H1 (cell line): ENCODE measurements around the gene AXIN2. TPM values are rescaled to one million over a fixed set of nuclear protein-coding genes. Genes with fewer than 3 reads are reported as not detected.

Experiments
- CTCF ChIA-PET: fragments of 300-600 bp; sonication (Branson Sonifier 250); formaldehyde crosslinking; loops from one replicate; lab custom pipeline; 2021; ENCODE audit not compliant: partially characterized antibody; lab: Charles Lee
- POLR2A ChIA-PET: fragments of 300-600 bp; sonication (Branson Sonifier 250); formaldehyde crosslinking; loops from one replicate; lab custom pipeline; 2021; ENCODE audit warnings: inconsistent platforms; ENCODE audit not compliant: partially characterized antibody; lab: Charles Lee
- DNase-seq, 2 experiments: peaks; one replicate each; pipeline versions ENCODE4 v3.0.0 to v3.0.0-alpha.2; 2010 to 2022; ENCODE audit warnings: low spot score in 2 of 2, low read depth in 1 of 2, mixed read lengths in 1 of 2
- FAIRE-seq: peaks from 2 replicates; lab custom pipeline; 2011; peaks lifted over from hg19 to GRCh38; lab: Jason Lieb, UNC
- H2AFZ ChIP-seq: 2 replicates; pipeline ENCODE4 v1.8.1; 2012; ENCODE audit warnings: low read length, inconsistent platforms
- H2AK5ac ChIP-seq: 2 replicates; pipeline ENCODE4 v1.6.1; 2013; ENCODE audit warnings: low read depth, low read length
- H2BK120ac ChIP-seq: replicated peaks from 2 replicates; pipeline ENCODE3; 2013; ENCODE audit warnings: low read depth, low read length, inconsistent platforms
- H2BK12ac ChIP-seq: 2 replicates; pipeline ENCODE4 v1.6.1; 2013; ENCODE audit warnings: low read depth, low read length
- H2BK15ac ChIP-seq: 2 replicates; pipeline ENCODE4 v1.6.1; 2013; ENCODE audit warnings: low read length
- H2BK20ac ChIP-seq: 2 replicates; pipeline ENCODE4 v1.6.1; 2013; ENCODE audit warnings: low read length
- H2BK5ac ChIP-seq: 2 replicates; pipeline ENCODE4 v1.6.1; 2013; ENCODE audit warnings: low read depth, low read length
- H3K14ac ChIP-seq: 2 replicates; pipeline ENCODE4 v1.6.1; 2013; ENCODE audit warnings: inconsistent platforms; ENCODE audit not compliant: insufficient read length
- H3K18ac ChIP-seq: 2 replicates; pipeline ENCODE4 v1.6.1; 2013; ENCODE audit warnings: low read length; ENCODE audit errors: extremely low read depth
- H3K23ac ChIP-seq: 2 replicates; pipeline ENCODE4 v1.6.1; 2013; ENCODE audit warnings: inconsistent platforms; ENCODE audit not compliant: insufficient read length
- H3K23me2 ChIP-seq: 2 replicates; pipeline ENCODE4 v1.6.1; 2013; ENCODE audit warnings: low read depth, low read length
- H3K27ac ChIP-seq: 2 replicates; pipeline ENCODE4 v1.6.1; 2011; ENCODE audit warnings: low read depth, low read length, inconsistent platforms
- H3K27me3 ChIP-seq, 4 experiments: replicated peaks in 1 of 4; 1 replicate in 1 of 4; 2 replicates in 3 of 4; pipeline versions ENCODE4 v1.6.1 to v1.8.1; 2011 to 2013; ENCODE audit warnings: low read length in 3 of 4, mild to moderate bottlenecking in 3 of 4, inconsistent platforms in 2 of 4, mixed read lengths in 2 of 4, moderate library complexity in 1 of 4; ENCODE audit not compliant: control insufficient read depth in 3 of 4, insufficient read depth in 3 of 4; ENCODE audit errors: extremely low read depth in 1 of 4
- H3K36me3 ChIP-seq, 4 experiments: 2 replicates each; pipeline versions ENCODE4 v1.6.1 to v1.8.1; 2011 to 2013; ENCODE audit warnings: mild to moderate bottlenecking in 4 of 4, low read length in 3 of 4, moderate library complexity in 2 of 4, control low read depth in 1 of 4, inconsistent platforms in 1 of 4; ENCODE audit not compliant: insufficient read depth in 4 of 4, control insufficient read depth in 2 of 4
- H3K4ac ChIP-seq: replicated peaks from 2 replicates; pipeline ENCODE3; 2013; ENCODE audit warnings: low read length, low read depth, mixed read lengths, inconsistent platforms; ENCODE audit not compliant: insufficient read length
- H3K4me1 ChIP-seq, 4 experiments: replicated peaks in 1 of 4; 1 replicate in 1 of 4; 2 replicates in 3 of 4; pipeline versions ENCODE4 v1.6.1 to v1.8.1; 2011 to 2013; ENCODE audit warnings: low read length in 3 of 4, inconsistent platforms in 2 of 4, mixed read lengths in 1 of 4; ENCODE audit not compliant: insufficient read depth in 4 of 4, control insufficient read depth in 3 of 4
- H3K4me2 ChIP-seq, 2 experiments: 2 replicates each; pipeline versions ENCODE4 v1.6.1 to v1.8.1; 2011 to 2013; ENCODE audit warnings: low read depth in 2 of 2, low read length in 2 of 2, control low read depth in 1 of 2, inconsistent platforms in 1 of 2, mild to moderate bottlenecking in 1 of 2; ENCODE audit not compliant: insufficient read depth in 1 of 2
- H3K4me3 ChIP-seq, 4 experiments: fragments of 200-600, 300-600 bp in 1 of 4; sonication (generic), shearing (Covaris generic), sonication (Bioruptor Twin) in 1 of 4; 2 replicates each; pipeline versions ENCODE4 v1.5.1 to v1.8.1; 2011 to 2016; ENCODE audit warnings: low read length in 4 of 4, low read depth in 3 of 4, control low read depth in 2 of 4, inconsistent platforms in 2 of 4, mild to moderate bottlenecking in 2 of 4, mixed read lengths in 1 of 4, moderate library complexity in 1 of 4; ENCODE audit not compliant: insufficient read depth in 2 of 4; ENCODE audit errors: extremely low read depth in 1 of 4
- H3K56ac ChIP-seq: replicated peaks from 2 replicates; pipeline ENCODE3; 2013; ENCODE audit warnings: low read depth, mild to moderate bottlenecking, mixed read lengths, low read length, inconsistent platforms; ENCODE audit not compliant: insufficient read length
- H3K79me1 ChIP-seq: 2 replicates; pipeline ENCODE4 v1.6.1; 2013; ENCODE audit warnings: low read depth, low read length, control low read depth
- H3K79me2 ChIP-seq, 2 experiments: 2 replicates each; pipeline versions ENCODE4 v1.6.1 to v1.8.1; 2012 to 2013; ENCODE audit warnings: low read length in 2 of 2, mild to moderate bottlenecking in 2 of 2, inconsistent platforms in 1 of 2; ENCODE audit not compliant: insufficient read depth in 2 of 2, control insufficient read depth in 1 of 2
- H3K9ac ChIP-seq, 4 experiments: replicated peaks in 1 of 4; 1 replicate in 1 of 4; 2 replicates in 3 of 4; pipeline versions ENCODE4 v1.6.1 to v1.8.1; 2011 to 2013; ENCODE audit warnings: low read depth in 3 of 4, low read length in 3 of 4, control low read depth in 2 of 4, mild to moderate bottlenecking in 2 of 4, moderate library complexity in 2 of 4, inconsistent platforms in 1 of 4; ENCODE audit errors: extremely low read depth in 1 of 4
- H3K9me3 ChIP-seq, 2 experiments: 2 replicates each; pipeline versions ENCODE4 v1.6.1 to v1.8.1; 2012 to 2013; ENCODE audit warnings: mild to moderate bottlenecking in 2 of 2, moderate library complexity in 2 of 2, control low read depth in 1 of 2, inconsistent platforms in 1 of 2, low read depth in 1 of 2, low read length in 1 of 2, mixed read lengths in 1 of 2; ENCODE audit not compliant: insufficient read depth in 2 of 2
- H4K20me1 ChIP-seq, 2 experiments: replicated peaks in 1 of 2; 2 replicates each; pipeline versions ENCODE3 to v1.8.1; 2011 to 2013; ENCODE audit warnings: inconsistent platforms in 2 of 2, low read length in 2 of 2, mild to moderate bottlenecking in 1 of 2; ENCODE audit not compliant: insufficient read depth in 2 of 2, control insufficient read depth in 1 of 2
- H4K5ac ChIP-seq: 2 replicates; pipeline ENCODE4 v1.6.1; 2013; ENCODE audit warnings: low read length, low read depth, mixed read lengths, inconsistent platforms; ENCODE audit not compliant: insufficient read length
- H4K8ac ChIP-seq: 2 replicates; pipeline ENCODE4 v1.8.0; 2013; ENCODE audit warnings: mild to moderate bottlenecking, moderate library complexity, low read length, inconsistent platforms; ENCODE audit not compliant: insufficient read depth; ENCODE audit errors: extremely low read depth
- H4K91ac ChIP-seq: replicated peaks from 2 replicates; pipeline ENCODE3; 2013; ENCODE audit warnings: low read length, mixed read lengths, inconsistent platforms; ENCODE audit not compliant: insufficient read length
- BCL11A ChIP-seq, 2 experiments: IDR thresholded peaks; one replicate each; pipeline ENCODE4 v1.6.1; 2011; ENCODE audit warnings: low read depth in 2 of 2, low read length in 2 of 2, mild to moderate bottlenecking in 2 of 2
- CREB1 ChIP-seq: IDR thresholded peaks from 2 replicates; pipeline ENCODE4 v1.6.1; 2012; ENCODE audit warnings: inconsistent platforms
- JUND ChIP-seq: IDR thresholded peaks from 2 replicates; pipeline ENCODE4 v1.6.1; 2011; ENCODE audit warnings: mild to moderate bottlenecking, improper control_type of control experiment, low read length
- POLR2AphosphoS5 ChIP-seq: IDR thresholded peaks from 2 replicates; pipeline ENCODE4 v1.6.1; 2011; ENCODE audit warnings: low read depth, low read length
- RXRA ChIP-seq: IDR thresholded peaks from 2 replicates; pipeline ENCODE4 v1.6.1; 2011; ENCODE audit warnings: low read depth, mild to moderate bottlenecking, low read length, moderate library complexity; ENCODE audit not compliant: insufficient read depth
- WGBS, 2 experiments: shearing (Covaris generic) in 1 of 2; methylation state at CpG; one replicate each; pipeline versions ENCODE4 v1.1.6 to v1.1.7; 2013 to 2015; ENCODE audit warnings: low lambda C conversion rate in 2 of 2, mixed read lengths in 2 of 2, inconsistent platforms in 1 of 2, low coverage in 1 of 2, missing lambda C conversion rate in 1 of 2; ENCODE audit not compliant: insufficient replicate concordance in 2 of 2, insufficient coverage in 1 of 2, insufficient read length in 1 of 2; ENCODE audit errors: extremely low coverage in 1 of 2, missing lambda C conversion rate in 1 of 2; 5-methylcytosine and 5-hydroxymethylcytosine counted together
- polyA plus RNA-seq, 7 experiments: library from polyadenylated mRNA; depleted of rRNA in 3 of 7; stranded (reverse) in 5 of 7; unstranded in 2 of 7; fragments of >200 nt in 5 of 7; fragments of 200-250 nt in 2 of 7; gene quantifications; 1 replicate in 5 of 7; 2 replicates in 1 of 7; 4 replicates in 1 of 7; pipeline versions ENCODE4 v1.2.1 to v1.2.3, GENCODE V29; 2011 to 2013; ENCODE audit warnings: missing spikeins in 2 of 7, mixed read lengths in 2 of 7
- total RNA-seq: library from RNA; stranded (reverse); fragmentation: NEBNext Ultra II Directional; extraction: Animal tissue kit (Norgen Biotek cat#: 25700); gene quantifications from 2 replicates; pipeline ENCODE4 v1.2.1, GENCODE V29; 2021

Gene AXIN2
- total and polyA plus RNA-seq, 2 of the 8 experiments (the other 6 are each of a cell fraction or from before 2014, with no cell fraction given) = 17.7 to 33.4 TPM

- Histone ChIP-seq H3K27me3 (no peaks in the 10 kb centered on the region), H3K4me2 (peak overlapping the region; percentile 64 to 78), H2AFZ (no peak overlapping the region), H3K14ac (no peak overlapping the region), H2BK20ac (peak overlapping the region; percentile 87), H3K23ac (no peak overlapping the region), H2BK15ac (no peak overlapping the region), H3K4me3 (peak overlapping the region in 2 of 4 experiments; percentile 8 to 43; a peak in 3 of 8 replicates), H3K9ac (no peak overlapping the region), H3K23me2 (no peaks in the 10 kb centered on the region), H3K27ac (peak overlapping the region; percentile 75), H4K5ac (peak overlapping the region; percentile 60), H4K8ac (no peak overlapping the region), H3K18ac (peak overlapping the region; percentile 88), H4K20me1 (no peaks in the 10 kb centered on the region), H2BK5ac (peak overlapping the region; percentile 95), H3K4ac (peak overlapping the region; percentile 11), H3K79me1 (no peaks in the 10 kb centered on the region), H4K91ac (peak overlapping the region; percentile 88), H3K79me2 (no peaks in the 10 kb centered on the region), H3K4me1 (peaks cover 10 to 22% (median 15%) of the 10 kb centered on the region in 4 experiments), H3K9me3 (no peaks in the 10 kb centered on the region), H2AK5ac (no peak overlapping the region; the same call in 1 of the 2 replicates), H2BK120ac (peak overlapping the region; percentile 45), H3K36me3 (no peaks in the 10 kb centered on the region), H3K56ac (peak overlapping the region; percentile 7), H2BK12ac (peak overlapping the region; percentile 89; the same call in 1 of the 2 replicates)
- DNase-seq (no peak), FAIRE-seq (no peak)
- TF ChIP-seq POLR2AphosphoS5 (no peak), BCL11A (IDR thresholded peaks at IDR 0.05; ENCODE audit: low read depth in 2 of 2, low read length in 2 of 2) (no peak), RXRA (no peak), CREB1 (no peak), JUND (no peak)
- 17% methylated on average over 6 of the region's 6 CpGs; no CpG with 5 or more reads in 1 of the 2 experiments for WGBS, 2 experiments
- CTCF ChIA-PET = interaction anchor here (0.7 to 1.7 kb wide), 9 partner anchors 9 to 1045 kb away, joined by 3 to 6 read pairs (median 3); no protein-coding TSS in a partner anchor
- POLR2A ChIA-PET = interaction anchor here (1.0 to 3.4 kb wide), 12 partner anchors 10 to 119 kb away, joined by 3 to 26 read pairs (median 5); partner anchors contain the start of gene AXIN2
These were observed 10.7 kb upstream of the AXIN2 start for GRCh38 chr17:65572186-65572580.
